ENCODE measurements around the gene RAP2C. TPM values are rescaled to one million over a fixed set of nuclear protein-coding genes. Genes with fewer than 3 reads are reported as not detected.
"Not testable (repeated sequence)": the region's sequence is repeated elsewhere in the genome, so short reads cannot be mapped to it uniquely, and the experiment has no call there.

Gene RAP2C
- total RNA-seq, 1 donor from 2014 or later, result 3.4 TPM

GRCh38 chrX:132171478-132171877 lies 47.8 kb downstream of the RAP2C start:
- Histone ChIP-seq H3K4me1 (no peaks in the 10 kb centered on the region), H3K9me3 (no peaks in the 10 kb centered on the region), H3K27me3 (no peaks in the 10 kb centered on the region), H3K4me3 (no peak overlapping the region), H3K27ac (no peak overlapping the region), H3K36me3 (no peaks in the 10 kb centered on the region)
- intact Hi-C loops (cut with DNase I), result no loop called here
- no peak for TF ChIP-seq CTCF (IDR thresholded peaks at IDR 0.05)
- no peak for DNase-seq (ENCODE audit: low spot score in 2 of 2)

- H3K36me3 ChIP-seq, result no peaks in the 10 kb centered on the region
- intact Hi-C loops (cut with DNase I), result no loop called here
- no peak overlapping the region for H3K27ac ChIP-seq
- TF ChIP-seq CTCF (IDR thresholded peaks at IDR 0.05), result no peak
- no peak for DNase-seq (ENCODE audit: low spot score in 2 of 2)
- H3K9me3 ChIP-seq, result peaks cover 0 to 11% of the 10 kb centered on the region in 2 donors
- H3K4me3 ChIP-seq, result no peak overlapping the region
- no peaks in the 10 kb centered on the region for H3K27me3 ChIP-seq
- H3K4me1 ChIP-seq, result no peaks in the 10 kb centered on the region
Observed at GRCh38 chrX:132169554-132169953, 49.7 kb downstream of the RAP2C start.

- Histone ChIP-seq H3K9me3 (peaks cover 0 to 12% of the 10 kb centered on the region in 2 donors), H3K27ac (no peak overlapping the region), H3K27me3 (no peaks in the 10 kb centered on the region), H3K4me1 (no peaks in the 10 kb centered on the region), H3K36me3 (no peaks in the 10 kb centered on the region), H3K4me3 (no peak overlapping the region)
- intact Hi-C loops (cut with DNase I), result no loop called here
- DNase-seq (ENCODE audit: low spot score in 2 of 2), result no peak
- TF ChIP-seq CTCF (IDR thresholded peaks at IDR 0.05), result no peak
Observed at GRCh38 chrX:132165651-132166050, 53.6 kb downstream of the RAP2C start.

GRCh38 chrX:132165005-132165404 lies 54.2 kb downstream of the RAP2C start:
- no peak for DNase-seq (ENCODE audit: low spot score in 2 of 2)
- Histone ChIP-seq H3K27me3 (no peaks in the 10 kb centered on the region), H3K36me3 (no peaks in the 10 kb centered on the region), H3K9me3 (peaks cover 0 to 12% of the 10 kb centered on the region in 2 donors), H3K4me3 (no peak overlapping the region), H3K4me1 (no peaks in the 10 kb centered on the region), H3K27ac (no peak overlapping the region)
- no peak for TF ChIP-seq CTCF (IDR thresholded peaks at IDR 0.05)
- intact Hi-C loops (cut with DNase I), result no loop called here

GRCh38 chrX:132163094-132163493 lies 56.2 kb downstream of the RAP2C start:
- intact Hi-C loops (cut with DNase I); H3K27me3 ChIP-seq: not testable (repeated sequence)

GRCh38 chrX:132153166-132153565 lies 66.1 kb downstream of the RAP2C start:
- no peak for DNase-seq (ENCODE audit: low spot score in 2 of 2)
- Histone ChIP-seq H3K4me3 (no peak overlapping the region), H3K9me3 (no peaks in the 10 kb centered on the region), H3K4me1 (no peaks in the 10 kb centered on the region), H3K27ac (no peak overlapping the region), H3K27me3 (no peaks in the 10 kb centered on the region), H3K36me3 (no peaks in the 10 kb centered on the region)
- TF ChIP-seq CTCF (IDR thresholded peaks at IDR 0.05), result no peak
- intact Hi-C loops (cut with DNase I), result no loop called here

More at GRCh38 chrX:132163094-132163493, 56.2 kb downstream of the RAP2C start:
- DNase-seq (ENCODE audit: low spot score in 2 of 2); H3K4me1 ChIP-seq; H3K27ac ChIP-seq; H3K36me3 ChIP-seq; H3K4me3 ChIP-seq: not testable (repeated sequence)
- H3K9me3 ChIP-seq, result peaks cover 0 to 12% of the 10 kb centered on the region in 2 donors

Other genes starting within 250 kb of the RAP2C start
- gene STK26, start 196.1 kb downstream of the RAP2C start, total RNA-seq, result 1.8 TPM
- not detected for gene FRMD7, start 91.4 kb downstream of the RAP2C start, total RNA-seq

Data from ascending aorta (tissue), 2 donors.